ENCODE data around the gene COBLL1. TPM values are rescaled to one million over a fixed set of nuclear protein-coding genes. Genes with fewer than 3 reads are reported as not detected.

COBLL1 gene
- total and polyA plus RNA-seq, 11 donors: 4.0 to 36.9 (median 16.2) TPM

- DNase-seq (no peak), ATAC-seq (no peak)
- H3K27me3 ChIP-seq: no peaks in the 10 kb centered on the region
- intact Hi-C loops (cut with DNase I): no loop called here
- H3K4me1 ChIP-seq: peaks cover 0 to 9% (median 0%) of the 10 kb centered on the region in 12 donors
- no peak overlapping the region for H3K4me3 ChIP-seq
- no peaks in the 10 kb centered on the region for H3K9me3 ChIP-seq
- H3K36me3 ChIP-seq: no peaks in the 10 kb centered on the region
- TF ChIP-seq POLR2A (IDR thresholded peaks at IDR 0.05): no peak
- TF ChIP-seq CTCF (IDR thresholded peaks at IDR 0.05): no peak
- no peak overlapping the region for H3K27ac ChIP-seq
- WGBS, 4 donors: 65 to 97% (median 86%) methylated on average over 2 of the region's 2 CpGs
Measured at GRCh38 chr2:164657129-164657528, 184.5 kb downstream of the COBLL1 start.

GRCh38 chr2:164655750-164656149, 185.9 kb downstream of the COBLL1 start:
- no peaks in the 10 kb centered on the region for H3K36me3 ChIP-seq
- no peak for ATAC-seq
- H3K9me3 ChIP-seq: peaks cover 0 to 11% (median 0%) of the 10 kb centered on the region in 12 donors
- DNase-seq: no peak
- 84 to 92% (median 89%) methylated on average over 2 of the region's 2 CpGs for WGBS, 4 donors
- TF ChIP-seq CTCF (IDR thresholded peaks at IDR 0.05) (no peak), POLR2A (IDR thresholded peaks at IDR 0.05) (no peak)
- H3K27me3 ChIP-seq: no peaks in the 10 kb centered on the region
- intact Hi-C loops (cut with DNase I): no loop called here
- H3K4me3 ChIP-seq: no peak overlapping the region
- H3K4me1 ChIP-seq: peaks cover 0 to 7% (median 0%) of the 10 kb centered on the region in 12 donors
- H3K27ac ChIP-seq: no peak overlapping the region

DNA sequence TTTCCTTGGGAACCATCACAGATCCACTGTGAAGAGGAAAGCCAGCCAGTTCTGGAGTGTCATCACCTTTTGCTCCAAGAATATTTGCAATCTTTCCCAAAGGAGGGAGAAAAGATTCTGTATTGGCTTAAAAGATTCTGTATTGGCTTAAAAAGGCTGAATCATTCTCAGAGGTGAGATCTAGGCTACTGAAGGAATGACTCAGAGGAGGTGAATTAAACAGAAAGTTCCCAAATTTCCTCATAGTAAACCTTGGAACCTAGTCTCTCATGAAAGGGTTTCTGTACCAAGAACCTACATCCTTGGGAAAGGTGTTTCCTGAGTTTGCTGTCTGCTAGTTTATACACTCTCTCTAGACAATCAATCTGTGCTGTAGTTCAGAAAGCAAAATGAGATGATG, 186.3 kb downstream of the COBLL1 start:
- Histone ChIP-seq H3K27ac (no peak overlapping the region), H3K27me3 (no peaks in the 10 kb centered on the region), H3K9me3 (peaks cover 0 to 16% (median 4%) of the 10 kb centered on the region in 12 donors), H3K4me1 (peaks cover 0 to 7% (median 0%) of the 10 kb centered on the region in 12 donors), H3K36me3 (no peaks in the 10 kb centered on the region), H3K4me3 (no peak overlapping the region)
- intact Hi-C loops (cut with DNase I): no loop called here
- TF ChIP-seq POLR2A (IDR thresholded peaks at IDR 0.05) (no peak), CTCF (IDR thresholded peaks at IDR 0.05) (no peak)
- ATAC-seq (no peak), DNase-seq (no peak)

DNA sequence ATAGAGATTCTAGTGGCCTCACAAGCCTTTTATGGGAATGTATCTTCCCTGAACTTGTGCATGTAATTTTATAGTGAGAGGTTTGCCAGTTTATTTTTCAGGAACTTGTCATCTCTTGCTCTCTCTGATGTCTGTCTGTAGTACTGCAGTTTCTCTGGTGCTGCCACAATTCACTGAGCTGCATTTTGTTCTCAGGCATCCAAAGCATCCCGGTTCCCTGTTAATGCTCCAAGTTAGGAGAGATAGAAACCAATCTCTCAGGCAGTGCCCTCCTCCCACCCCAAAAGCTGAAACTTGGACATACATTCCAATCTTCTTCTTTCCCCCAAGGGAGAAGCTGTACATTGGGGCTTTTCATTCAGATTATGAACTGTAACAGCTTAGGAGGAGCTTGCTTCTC, 190.3 kb downstream of the COBLL1 start:
- ATAC-seq: peak in 1 of 4 donors; percentile 67
- Histone ChIP-seq H3K9me3 (peaks cover 0 to 46% (median 26%) of the 10 kb centered on the region in 12 donors), H3K27ac (no peak overlapping the region), H3K4me3 (no peak overlapping the region), H3K36me3 (no peaks in the 10 kb centered on the region), H3K27me3 (no peaks in the 10 kb centered on the region), H3K4me1 (peaks cover 0 to 7% (median 0%) of the 10 kb centered on the region in 12 donors)
- intact Hi-C loops (cut with DNase I): no loop called here
- TF ChIP-seq POLR2A (IDR thresholded peaks at IDR 0.05): no peak
- TF ChIP-seq CTCF (IDR thresholded peaks at IDR 0.05): peak in 1 of 12 donors; percentile 9
- no peak for DNase-seq
- 25 to 43% (median 32%) methylated on average over 1 of the region's 1 CpG for whole genome bisulfite sequencing, 4 donors

All from heart left ventricle (tissue), 16 donors.